GM12878 (cell line): ENCODE measurements around the gene MAPK8. TPM values are rescaled to one million over a fixed set of nuclear protein-coding genes. Genes with fewer than 3 reads are reported as not detected.

Experiments used
- ATAC-seq: fragments of 200-7000 bp; cut with Tn5 transposase; 3 replicates; pipeline ENCODE4 v1.9.1; 2020; ENCODE audit warnings: mild to moderate bottlenecking, moderate library complexity
- BruUV-seq: library from RNA; stranded (reverse); fragments of 400-500 nt; replicated peaks from 2 replicates; lab custom pipeline; 2021; lab: Mats Ljungman, UMichigan
- CTCF ChIA-PET: fragments of 300-600 bp; sonication (Branson Sonifier 250); formaldehyde crosslinking; extraction: SDS; loops from one replicate; lab custom pipeline; 2021; ENCODE audit warnings: inconsistent platforms; lab: Yijun Ruan, JAX
- POLR2A ChIA-PET: fragments of 350-600 bp; formaldehyde crosslinking; extraction: SDS; loops from one replicate; lab custom pipeline; 2021; ENCODE audit warnings: inconsistent platforms; lab: Charles Lee
- RAD21 ChIA-PET: fragments of 300-600 bp; sonication (Branson Sonifier 250); formaldehyde crosslinking; loops from one replicate; lab custom pipeline; 2023; ENCODE audit warnings: antibody characterized with exemption; ENCODE audit not compliant: unreplicated experiment; lab: Charles Lee
- SMC1A ChIA-PET: fragments of 300-600 bp; sonication (Branson Sonifier 250); formaldehyde crosslinking; loops from one replicate; lab custom pipeline; 2023; ENCODE audit not compliant: unreplicated experiment, uncharacterized antibody; lab: Charles Lee
- DNase-seq: peaks from one replicate; pipeline ENCODE4 v3.0.0-alpha.2; 2011; ENCODE audit warnings: low read depth, low spot score
- FAIRE-seq: peaks from 3 replicates; lab custom pipeline; 2011; peaks lifted over from hg19 to GRCh38; lab: Jason Lieb, UNC
- H2AFZ ChIP-seq: 2 replicates; pipeline ENCODE4 v1.6.0; 2011; ENCODE audit warnings: low read depth, low read length, control low read depth; ENCODE audit not compliant: control insufficient read depth
- H3K27ac ChIP-seq: 2 replicates; pipeline ENCODE4 v1.5.1; 2011; ENCODE audit warnings: control low read depth; ENCODE audit not compliant: control insufficient read depth, insufficient read depth
- H3K27me3 ChIP-seq, 2 experiments: replicated peaks in 1 of 2; 2 replicates each; pipeline versions ENCODE4 v1.6.0 to v1.6.1; 2011; ENCODE audit warnings: low read length in 1 of 2; ENCODE audit not compliant: control insufficient read depth in 2 of 2, insufficient read depth in 2 of 2
- H3K36me3 ChIP-seq, 2 experiments: 2 replicates each; pipeline ENCODE4 v1.5.1; 2011; ENCODE audit warnings: low read length in 1 of 2; ENCODE audit not compliant: control insufficient read depth in 2 of 2, insufficient read depth in 2 of 2
- H3K4me1 ChIP-seq: 2 replicates; pipeline ENCODE4 v1.6.1; 2011; ENCODE audit warnings: mild to moderate bottlenecking, low read length, moderate library complexity, mixed read lengths; ENCODE audit not compliant: control insufficient read depth, insufficient read depth
- H3K4me2 ChIP-seq: 2 replicates; pipeline ENCODE4 v1.6.0; 2011; ENCODE audit warnings: control low read depth; ENCODE audit not compliant: control insufficient read depth, insufficient read depth
- H3K4me3 ChIP-seq: fragments of 200-600 bp; sonication (generic); 2 replicates; pipeline ENCODE4 v1.5.1; 2016
- H3K79me2 ChIP-seq: 2 replicates; pipeline ENCODE4 v1.6.0; 2011; ENCODE audit warnings: low read length; ENCODE audit not compliant: control insufficient read depth, insufficient read depth
- H3K9ac ChIP-seq: 2 replicates; pipeline ENCODE4 v1.8.0; 2011; ENCODE audit warnings: low read length, control low read depth, mixed read lengths; ENCODE audit not compliant: control insufficient read depth, insufficient read depth
- H3K9me3 ChIP-seq: replicated peaks from 3 replicates; pipeline ENCODE4 v1.5.1; 2011; ENCODE audit warnings: mild to moderate bottlenecking, low read length; ENCODE audit not compliant: control insufficient read depth, insufficient read depth
- H4K20me1 ChIP-seq: 2 replicates; pipeline ENCODE4 v1.6.0; 2011; ENCODE audit not compliant: control insufficient read depth, insufficient read depth
- CBX5 ChIP-seq: sonication (generic); IDR thresholded peaks from 2 replicates; pipeline ENCODE4 v1.6.1; 2016; ENCODE audit warnings: low read depth, moderate library complexity, mild to moderate bottlenecking, inconsistent platforms
- CHD4 ChIP-seq: fragments of 200-600 bp; sonication (generic); IDR thresholded peaks from 2 replicates; pipeline ENCODE4 v1.6.1; 2016; ENCODE audit warnings: mild to moderate bottlenecking
- EED ChIP-seq: sonication (generic); IDR thresholded peaks from 2 replicates; pipeline ENCODE4 v1.6.1; 2016; ENCODE audit warnings: antibody characterized with exemption, low read depth
- HSF1 ChIP-seq: fragments of 150-350 bp; IDR thresholded peaks from 2 replicates; pipeline ENCODE4 v1.6.1; 2014; ENCODE audit warnings: mild to moderate bottlenecking, low read depth, low read length
- IKZF2 ChIP-seq, 2 experiments: fragments of 450-650 bp; IDR thresholded peaks; 2 replicates each; pipeline ENCODE4 v1.6.1; 2017; ENCODE audit warnings: mild to moderate bottlenecking in 2 of 2, moderate library complexity in 2 of 2
- LARP7 ChIP-seq: fragments of 450-650 bp; IDR thresholded peaks from 2 replicates; pipeline ENCODE4 v1.6.1; 2017; ENCODE audit warnings: mild to moderate bottlenecking
- MYC ChIP-seq: IDR thresholded peaks from 2 replicates; pipeline ENCODE4 v1.6.1; 2011; ENCODE audit warnings: mild to moderate bottlenecking, low read length, moderate library complexity, inconsistent platforms; ENCODE audit not compliant: insufficient read depth, insufficient replicate concordance, insufficient read length, severe bottlenecking
- NFYB ChIP-seq: IDR thresholded peaks from 2 replicates; pipeline ENCODE4 v1.6.1; 2011; ENCODE audit warnings: low read depth, mild to moderate bottlenecking, low read length, improper control_type of control experiment, moderate library complexity; ENCODE audit not compliant: insufficient read depth
- POLR2A ChIP-seq: IDR thresholded peaks from 2 replicates; pipeline ENCODE4 v1.6.1; 2011; ENCODE audit warnings: low read depth, mild to moderate bottlenecking, low read length
- RAD51 ChIP-seq: fragments of 450-650 bp; IDR thresholded peaks from 2 replicates; pipeline ENCODE4 v1.6.1; 2016; ENCODE audit warnings: moderate library complexity, mild to moderate bottlenecking, inconsistent platforms
- RFX5 ChIP-seq: IDR thresholded peaks from 2 replicates; pipeline ENCODE4 v1.6.1; 2011; ENCODE audit warnings: low read depth, low read length, improper control_type of control experiment
- WGBS: methylation state at CpG from one replicate; pipeline ENCODE4 v1.1.6; 2016; ENCODE audit warnings: low lambda C conversion rate; ENCODE audit not compliant: insufficient replicate concordance, insufficient coverage; ENCODE audit errors: missing lambda C conversion rate; 5-methylcytosine and 5-hydroxymethylcytosine counted together
- in situ Hi-C: fragments of 300-500 bp; cut with MboI; formaldehyde crosslinking; loops from 9 replicates; pipeline ENCODE4 v1.14.3; 2018; ENCODE audit warnings: mixed read lengths
- intact Hi-C: fragments of 100-400 bp; cut with micrococcal nuclease; formaldehyde crosslinking; loops from one replicate; pipeline ENCODE4 v1.14.2; 2022; ENCODE audit not compliant: unreplicated experiment
- polyA plus RNA-seq, 11 experiments: library from polyadenylated mRNA; depleted of rRNA in 4 of 11; unstranded in 6 of 11; stranded (reverse) in 5 of 11; fragments of >200 nt; fragmentation: Nextera tagmentation in 4 of 11; fragmentation: Illumina TruSeq in 1 of 11; extraction: Ambion mirVana in 4 of 11; extraction: Trizol in 1 of 11; gene quantifications; 1 replicate in 1 of 11; 2 replicates in 10 of 11; pipeline versions ENCODE4 v1.2.1 to v1.2.3, GENCODE V29; 2011 to 2016; ENCODE audit warnings: inconsistent platforms in 2 of 11, missing spikeins in 2 of 11, low read depth in 1 of 11
- total RNA-seq, 4 experiments: library from RNA; depleted of rRNA in 3 of 4; stranded (reverse); fragments of >200 nt in 3 of 4; fragmentation: Illumina TruSeq in 1 of 4; extraction: Trizol in 1 of 4; gene quantifications; 2 replicates each; pipeline versions ENCODE4 v1.2.1 to v1.2.3, GENCODE V29; 2013 to 2021

Gene MAPK8
- total and polyA plus RNA-seq, 10 of the 15 experiments (the other 5 are each of a cell fraction or from before 2014, with no cell fraction given) = 3.9 to 102 (median 40.0) TPM

- RAD21 ChIA-PET = no interaction called here
- Histone ChIP-seq H3K4me1 (no peaks in the 10 kb centered on the region), H2AFZ (no peak overlapping the region), H3K9me3 (no peaks in the 10 kb centered on the region), H3K4me3 (no peak overlapping the region), H3K27ac (no peak overlapping the region), H3K36me3 (no peaks in the 10 kb centered on the region), H4K20me1 (no peaks in the 10 kb centered on the region), H3K4me2 (no peak overlapping the region), H3K27me3 (no peaks in the 10 kb centered on the region; a peak in 1 of 4 replicates), H3K9ac (no peak overlapping the region), H3K79me2 (no peaks in the 10 kb centered on the region)
- ATAC-seq (no peak), DNase-seq (no peak), FAIRE-seq (no peak)
- in situ Hi-C loops (no loop called here), intact Hi-C loops (no loop called here)
- BruUV-seq = no TSS peak
- 25% methylated on average over 19 of the region's 19 CpGs for WGBS
- POLR2A ChIA-PET = no interaction called here
- TF ChIP-seq POLR2A (no peak), NFYB (no peak), EED (no peak)
- CTCF ChIA-PET = no interaction called here
- SMC1A ChIA-PET = no interaction called here
These were observed 147.2 kb downstream of the MAPK8 start for GRCh38 chr10:48453451-48454301.

GRCh38 chr10:48454302-48455054 is 148.0 kb downstream of the MAPK8 start:
- no TSS peak for BruUV-seq
- H3K9ac ChIP-seq = no peak overlapping the region
- ChIA-PET POLR2A (no interaction called here), CTCF (interaction anchor here (0.8 to 1.0 kb wide), 2 partner anchors 49 to 67 kb away, joined by 3 read pairs; no protein-coding TSS in a partner anchor), RAD21 (interaction anchor here (0.9 kb wide), 1 partner anchor 145 kb away, joined by 4 read pairs; no protein-coding TSS in a partner anchor), SMC1A (interaction anchor here (2.0 kb wide), 1 partner anchor 12 kb away, joined by 5 read pairs; no protein-coding TSS in a partner anchor)
- H3K36me3 ChIP-seq = no peaks in the 10 kb centered on the region
- no peak for FAIRE-seq
- H3K27me3 ChIP-seq = no peaks in the 10 kb centered on the region; a peak in 1 of 4 replicates
- no peak overlapping the region for H3K4me2 ChIP-seq
- no peak overlapping the region for H2AFZ ChIP-seq
- H3K9me3 ChIP-seq = no peaks in the 10 kb centered on the region
- H3K79me2 ChIP-seq = no peaks in the 10 kb centered on the region
- DNase-seq = no peak
- in situ Hi-C loops (no loop called here), intact Hi-C loops (no loop called here)
- H4K20me1 ChIP-seq = no peaks in the 10 kb centered on the region
- no peak overlapping the region for H3K27ac ChIP-seq
- TF ChIP-seq CHD4 (no peak), RFX5 (no peak), NFYB (no peak), LARP7 (no peak), CBX5 (no peak), MYC (no peak), IKZF2 (IDR thresholded peaks at IDR 0.05) (no peak), RAD51 (no peak), HSF1 (no peak)
- no peaks in the 10 kb centered on the region for H3K4me1 ChIP-seq
- no peak for ATAC-seq
- no peak overlapping the region for H3K4me3 ChIP-seq
- 32% methylated on average over 11 of the region's 12 CpGs for WGBS
